Hippocampal formation (tissue), 2 donors: ENCODE results near the gene GPX2.

Experiments
- DNase-seq, 2 donors: peaks; one replicate each; lab custom pipeline; 2025; lab: John Stamatoyannopoulos, UW

The GPX2 gene

DNA sequence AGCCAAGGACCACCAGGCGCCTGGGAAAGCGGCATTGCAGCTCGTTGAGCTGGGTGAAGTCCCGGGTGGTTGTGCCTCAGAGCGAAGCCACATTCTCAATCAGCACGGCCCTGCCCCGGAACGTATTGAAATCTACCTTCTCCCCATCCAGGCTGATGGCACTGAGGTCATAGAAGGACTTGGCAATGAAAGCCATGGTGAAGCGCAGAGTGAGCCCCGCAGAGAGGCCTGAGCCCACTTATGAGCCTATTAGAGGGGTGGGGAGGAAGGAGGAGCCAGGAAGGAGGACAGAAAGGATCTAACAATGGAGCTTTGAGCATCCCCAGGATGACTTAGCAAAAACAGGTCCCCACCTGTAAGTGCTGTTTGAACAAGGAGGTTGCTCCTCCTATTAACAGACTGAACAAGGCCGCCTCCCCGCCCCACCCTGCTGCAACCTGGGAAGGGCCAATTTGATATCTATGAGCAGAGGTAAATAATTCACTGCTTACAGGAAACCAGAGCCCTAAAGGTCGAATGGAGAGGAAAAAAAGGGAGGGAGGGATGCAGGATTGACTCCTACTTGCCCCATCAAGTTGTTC, at the start of gene GPX2:
TSS of gene GPX2 (minus strand) at position 215 of the 581 bp plus-strand sequence. CDS start at position 196, 19 bp downstream.
- no peak for DNase-seq

DNA sequence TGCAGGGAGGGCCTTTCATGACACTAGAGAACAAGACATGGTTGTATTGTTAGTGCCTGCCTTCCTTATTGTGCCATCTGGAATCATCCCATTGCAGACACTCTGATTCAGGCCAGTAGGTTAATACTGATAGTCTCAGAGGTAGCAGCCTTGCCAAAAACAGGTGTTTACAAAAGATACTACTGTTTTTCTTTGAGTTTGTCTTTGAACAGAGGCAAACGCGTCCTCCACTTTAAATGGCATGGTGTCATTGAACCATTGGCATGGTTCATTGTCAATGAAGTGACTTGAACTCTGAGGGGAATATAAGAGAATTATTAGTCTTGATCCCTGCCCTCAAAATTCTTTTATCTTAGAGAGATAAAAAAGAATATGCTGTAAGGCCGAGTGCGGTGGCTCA, 48.4 kb upstream of the GPX2 start:
- DNase-seq: no peak

DNA sequence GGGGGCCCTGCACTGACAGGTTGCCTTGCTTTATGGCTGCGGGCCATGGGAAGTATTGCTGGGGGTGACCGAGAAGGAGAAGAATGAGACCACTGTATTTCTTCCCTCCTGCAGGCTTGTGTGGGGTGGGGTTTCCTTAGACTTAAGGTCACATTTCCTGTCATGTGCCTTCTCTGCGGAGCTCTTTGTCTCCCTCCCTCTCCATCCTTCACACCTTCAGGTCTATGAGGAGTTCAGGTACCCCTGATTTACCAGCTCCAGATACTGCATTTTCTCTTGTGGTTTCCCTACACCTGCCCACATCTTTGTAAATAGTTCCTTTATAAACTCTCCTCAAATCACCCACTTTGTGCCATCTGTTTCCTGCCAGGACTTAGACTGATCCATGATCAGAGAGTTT, 47.8 kb upstream of the GPX2 start:
- DNase-seq: no peak

DNA sequence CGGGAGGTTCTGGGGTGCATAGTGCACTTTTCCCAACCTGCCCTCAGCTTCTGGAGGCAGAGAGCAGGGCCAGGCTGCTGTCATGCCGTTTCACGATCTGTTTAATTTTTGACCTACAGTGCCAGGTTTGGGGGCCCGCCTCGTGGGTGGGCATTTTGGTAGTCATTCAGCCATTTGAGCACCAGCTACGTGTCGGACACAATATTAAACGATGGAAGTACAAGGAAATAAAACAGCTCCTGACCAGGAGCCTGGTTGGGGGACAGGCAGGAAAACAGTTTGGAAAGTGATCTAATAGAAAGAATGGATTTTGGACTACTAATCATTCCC, 44.9 kb upstream of the GPX2 start:
- no peak for DNase-seq

DNA sequence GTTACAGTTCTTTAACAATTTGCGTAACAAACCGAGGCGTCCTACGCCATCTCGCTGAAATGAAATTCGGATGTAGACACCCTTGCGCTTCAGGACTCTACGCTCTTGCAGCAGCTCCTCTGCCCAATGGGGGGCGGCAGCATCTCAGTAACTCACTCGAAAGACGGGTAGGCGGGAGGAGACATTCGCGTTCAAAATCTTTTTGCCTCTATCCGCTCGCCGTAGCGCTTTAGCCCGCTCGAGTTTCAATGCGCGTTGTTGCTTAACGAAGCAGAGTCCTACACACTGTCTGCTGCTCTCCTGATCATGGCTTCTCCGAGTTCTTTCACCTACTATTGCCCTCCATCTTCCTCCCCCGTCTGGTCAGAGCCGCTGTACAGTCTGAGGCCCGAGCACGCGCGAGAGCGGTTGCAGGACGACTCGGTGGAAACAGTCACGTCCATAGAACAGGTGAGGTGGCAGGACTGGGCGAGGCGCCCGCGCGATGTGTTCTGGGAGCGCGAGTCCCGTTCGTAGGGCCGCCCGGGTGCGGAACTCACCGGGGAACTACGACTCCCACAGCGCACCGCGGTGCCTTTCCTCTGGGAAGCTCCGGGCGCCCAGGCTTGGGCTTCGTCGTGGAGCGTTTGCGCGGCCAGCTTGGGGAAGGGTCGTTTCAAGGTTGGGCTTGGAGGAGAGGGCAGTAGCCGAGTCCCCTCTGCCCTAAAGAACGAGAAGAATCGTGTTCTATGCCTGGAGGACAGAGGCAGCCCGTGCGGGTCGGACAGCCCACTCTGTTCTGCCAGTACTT, 44.3 kb upstream of the GPX2 start, which contains the start of gene FNTB:
TSS of gene FNTB (plus strand) at position 248 of the 790 bp plus-strand sequence. CDS start at position 307, 59 bp downstream.
- DNase-seq: peak; percentile 96

DNA sequence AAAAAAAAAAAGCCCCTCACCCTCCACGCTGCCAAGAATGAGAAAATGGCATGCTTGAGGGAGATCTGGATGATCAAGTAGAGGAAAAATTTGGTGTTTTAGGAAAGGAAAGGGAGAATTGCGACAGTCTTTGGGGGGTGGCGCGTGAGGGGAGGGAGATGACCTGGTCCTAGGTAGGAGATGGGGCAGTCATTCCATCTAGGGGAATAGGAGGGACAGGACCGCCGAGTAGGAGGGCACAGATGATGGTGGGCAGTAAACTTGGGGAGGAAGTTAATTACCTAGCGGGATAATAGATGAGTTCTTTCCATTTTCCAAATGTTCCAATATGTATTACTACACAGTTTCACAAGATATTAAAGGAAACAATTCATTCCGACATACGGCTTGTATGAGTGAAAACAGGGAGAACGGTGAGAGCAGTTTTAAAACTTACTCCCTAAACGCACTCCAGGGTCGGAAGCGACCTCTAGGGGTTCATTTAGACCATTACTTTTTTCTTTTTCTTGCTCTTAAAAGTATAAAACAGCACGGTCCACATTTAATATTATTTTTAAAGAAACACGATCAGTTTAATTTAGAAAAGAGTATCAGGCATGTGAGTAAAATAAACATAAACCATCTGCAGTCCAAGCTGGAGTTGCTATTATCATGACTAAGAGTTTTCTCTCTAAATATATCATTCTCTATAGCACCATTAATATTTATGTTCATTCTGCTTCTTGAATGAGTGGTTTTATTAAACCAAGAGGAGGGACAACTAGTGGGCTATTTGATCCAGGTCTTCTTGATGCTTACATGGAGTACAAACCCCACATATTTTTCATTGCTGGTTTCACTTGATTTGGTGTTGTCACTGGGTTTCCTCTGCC, 41.1 kb upstream of the GPX2 start:
- DNase-seq: peak in 1 of 2 donors; percentile 51

DNA sequence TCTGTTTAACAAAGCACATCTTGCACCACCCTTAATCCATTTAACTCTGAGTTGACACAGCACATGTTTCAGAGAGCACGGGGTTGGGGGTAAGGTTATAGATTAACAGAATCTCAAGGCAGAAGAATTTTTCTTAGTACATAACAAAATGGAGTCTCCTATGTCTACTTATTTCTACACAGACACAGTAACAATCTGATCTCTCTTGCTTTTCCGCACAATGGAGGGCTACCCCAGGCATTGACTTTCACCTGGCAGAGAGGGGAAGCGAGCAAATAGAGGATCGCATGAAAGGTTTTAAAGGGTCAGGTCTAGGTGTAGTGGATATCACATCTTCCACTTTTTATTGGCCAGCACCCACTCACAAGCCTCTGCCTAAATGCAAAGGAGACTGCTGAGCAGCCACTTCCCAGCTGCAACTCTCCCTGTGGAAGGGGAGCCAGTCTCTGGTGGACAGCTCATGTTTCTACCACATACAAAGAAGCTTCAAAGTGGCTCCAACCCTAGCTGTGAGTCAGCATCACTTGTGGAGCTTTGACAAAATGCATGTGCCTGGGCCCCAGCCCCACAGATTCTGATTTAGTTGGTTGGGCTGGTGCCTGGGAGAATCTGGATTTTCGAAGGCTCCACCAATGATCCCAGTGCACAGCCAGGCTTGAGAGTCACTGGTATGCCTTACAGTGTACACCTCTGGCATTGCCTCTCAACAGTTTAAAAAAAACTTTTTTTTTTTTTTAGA, 37.0 kb upstream of the GPX2 start:
- no peak for DNase-seq

DNA sequence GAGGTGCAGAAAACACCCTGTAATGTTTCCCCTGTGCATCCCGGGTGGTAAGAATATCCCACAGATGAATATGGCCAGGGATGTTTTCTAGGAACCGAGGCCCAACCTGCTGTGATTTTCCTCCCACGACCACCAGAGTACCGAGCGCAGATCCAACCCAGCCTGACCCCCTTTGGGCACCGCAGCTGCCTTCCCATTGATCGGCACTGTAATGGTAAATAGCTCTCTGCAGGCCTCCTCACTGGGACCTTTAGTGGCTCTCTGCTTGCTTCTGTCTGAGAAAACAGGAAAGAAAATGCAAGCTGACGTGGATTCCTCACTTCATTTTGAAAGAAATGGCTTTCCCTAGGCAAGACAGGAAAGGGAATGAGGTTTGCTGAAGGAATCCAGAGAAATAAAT, 32.0 kb upstream of the GPX2 start:
- no peak for DNase-seq

DNA sequence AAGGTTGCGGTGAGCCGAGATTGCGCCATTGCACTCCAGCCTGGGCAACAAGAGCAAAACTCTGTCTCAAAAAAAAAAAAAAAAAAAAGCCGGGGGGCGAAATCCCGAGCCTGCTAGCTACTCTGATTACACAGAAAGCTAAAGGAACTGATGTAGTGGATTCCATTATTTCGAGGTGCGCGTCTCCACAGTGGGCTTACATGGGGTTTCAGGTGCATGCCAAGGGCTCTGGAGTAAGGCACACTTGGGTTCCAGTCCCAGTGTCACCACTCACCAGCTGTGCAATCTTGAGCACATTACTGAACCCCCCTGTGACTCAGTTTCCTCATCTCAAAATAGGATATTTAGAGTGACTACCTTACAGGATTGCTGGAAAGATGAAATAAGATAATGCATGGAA, 31.3 kb upstream of the GPX2 start:
- DNase-seq: no peak

DNA sequence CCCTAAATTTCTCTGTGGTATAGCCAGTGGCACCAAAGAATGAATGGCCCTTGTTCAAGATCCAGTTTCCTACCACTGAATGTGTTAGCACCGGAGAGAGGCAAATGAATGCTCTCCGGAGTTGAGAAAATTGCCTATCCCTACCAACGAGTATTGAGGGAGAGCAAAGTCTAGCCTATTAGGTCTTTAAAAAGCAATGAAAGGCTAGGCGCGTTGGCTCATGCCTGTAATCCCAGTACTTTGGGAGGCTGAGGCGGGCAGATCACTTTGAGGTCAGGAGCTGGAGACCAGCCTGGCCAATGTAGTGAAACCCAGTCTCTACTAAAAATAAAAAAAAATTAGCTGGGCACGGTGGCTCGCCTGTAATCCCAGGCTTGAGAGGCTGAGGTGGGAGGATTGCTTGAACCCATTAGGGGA, 30.5 kb upstream of the GPX2 start:
- DNase-seq: no peak

DNA sequence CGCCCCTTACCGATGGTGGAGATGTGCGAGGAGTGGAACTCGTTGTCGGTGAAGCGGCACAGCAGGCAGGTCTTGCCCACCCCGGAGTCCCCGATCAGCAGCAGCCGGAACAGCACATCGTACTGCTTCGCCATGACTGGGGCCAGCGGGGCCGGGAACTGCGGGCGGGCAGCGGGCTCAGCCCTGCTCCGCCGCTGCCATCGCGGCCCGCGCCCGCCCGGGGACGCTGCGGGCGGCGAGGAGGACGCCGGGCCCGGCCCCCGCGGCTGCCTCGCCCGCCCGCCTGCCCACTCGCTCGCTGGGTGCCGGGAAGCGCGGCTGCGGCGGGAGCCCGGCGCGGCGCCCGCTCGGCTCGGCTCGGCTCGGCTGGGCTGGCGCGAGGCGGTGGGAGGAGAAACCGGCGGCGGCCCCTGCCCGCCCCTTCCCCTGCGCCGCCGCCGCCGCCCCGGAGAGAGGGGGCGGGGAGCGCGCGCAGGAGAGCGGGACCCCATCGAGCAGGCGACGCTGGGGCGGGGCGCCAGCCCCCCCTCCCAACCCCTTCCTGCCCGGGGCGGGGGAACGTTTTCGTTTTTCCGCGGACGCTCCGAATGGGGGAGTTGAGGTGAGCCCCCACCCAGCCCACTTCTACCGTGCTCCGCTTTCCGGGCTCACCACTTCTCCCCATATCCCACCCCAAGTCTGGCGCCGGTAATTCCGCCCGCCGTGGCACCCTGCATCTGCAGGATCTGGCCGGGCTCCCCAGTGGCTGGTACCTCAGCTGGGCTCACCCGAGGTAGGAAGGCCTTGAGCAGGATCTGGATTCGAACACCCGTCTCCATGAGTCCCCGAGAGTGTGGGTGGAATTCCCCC, 29.6 kb upstream of the GPX2 start, which contains the start of gene RAB15:
TSS of gene RAB15 (minus strand) at position 394 of the 849 bp plus-strand sequence. CDS start at position 134, 260 bp downstream.
- no peak for DNase-seq

DNA sequence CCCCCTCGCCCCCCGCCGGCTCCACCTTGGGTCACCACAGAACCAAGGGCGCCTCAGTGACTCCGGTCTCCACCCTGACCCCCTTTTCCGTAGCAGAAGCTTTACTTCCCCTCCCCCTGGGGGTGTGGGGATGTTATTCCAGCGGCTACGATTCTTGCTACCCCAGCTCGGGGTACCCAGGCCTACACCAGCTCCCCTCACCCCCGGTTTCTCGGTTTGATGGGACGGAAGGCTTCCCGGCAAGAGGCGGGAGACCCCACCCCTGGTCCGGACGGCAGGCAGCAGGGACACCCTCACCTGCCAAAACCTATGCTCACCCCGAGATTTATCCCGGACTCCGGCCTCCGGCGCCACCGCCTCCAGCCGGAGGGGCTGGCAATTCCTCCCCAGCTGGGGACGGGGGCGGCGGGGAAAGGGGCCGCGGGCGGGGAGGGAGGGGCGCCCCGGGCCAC, 29.0 kb upstream of the GPX2 start:
- DNase-seq: no peak

DNA sequence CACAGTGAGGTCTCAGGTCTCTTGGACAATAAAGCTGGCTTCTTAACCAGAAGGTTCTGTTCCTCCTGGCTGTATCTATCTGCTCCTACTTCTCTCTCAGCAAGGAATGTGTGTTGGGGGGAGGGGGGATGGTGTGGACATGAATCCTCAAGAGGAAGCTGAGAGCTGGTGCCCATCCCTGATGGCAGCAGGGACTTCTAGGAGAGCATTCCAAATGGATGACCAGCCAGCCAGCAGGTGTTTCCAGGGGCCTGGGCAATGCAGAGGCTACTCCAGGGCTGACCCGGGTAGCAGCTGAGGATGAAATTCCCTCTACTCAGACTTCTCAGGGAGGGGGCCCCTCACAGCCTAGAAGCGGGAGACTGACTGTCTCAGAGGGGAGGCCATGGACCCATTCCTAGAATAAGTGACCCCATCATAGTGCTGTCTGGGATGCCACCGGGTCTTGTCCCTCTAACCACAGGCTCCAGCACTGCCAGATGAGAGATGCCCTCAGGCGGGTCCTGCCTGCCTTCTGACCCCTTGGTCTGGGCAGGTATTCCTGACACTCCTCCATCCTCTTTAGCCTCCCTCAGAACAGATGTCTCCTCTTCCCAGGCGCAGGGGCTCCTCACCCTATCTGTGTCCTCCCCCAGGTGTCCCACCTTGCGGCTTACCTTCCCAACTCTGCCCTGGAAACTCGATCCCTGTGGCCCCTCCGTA, 28.4 kb upstream of the GPX2 start:
- no peak for DNase-seq

DNA sequence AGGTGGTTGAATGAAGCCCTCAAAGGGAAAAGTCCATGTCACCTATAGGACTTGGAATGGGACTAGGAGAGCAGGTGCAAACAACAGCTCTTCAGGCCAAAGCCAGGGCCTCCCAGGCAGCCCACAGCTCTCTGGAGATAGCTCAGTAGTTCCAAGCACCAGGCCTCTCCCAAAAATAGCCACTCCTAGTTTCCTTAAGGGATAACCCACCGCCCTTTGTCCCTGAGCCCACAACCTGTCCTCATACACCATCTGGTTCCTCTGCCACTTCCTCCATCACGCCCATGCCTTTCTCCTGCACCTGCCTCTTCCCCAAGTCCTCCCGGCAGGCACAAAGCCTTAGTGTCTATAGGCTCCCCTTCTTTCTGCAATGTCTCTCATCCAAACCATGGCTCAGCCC, 27.5 kb upstream of the GPX2 start:
- DNase-seq: no peak

DNA sequence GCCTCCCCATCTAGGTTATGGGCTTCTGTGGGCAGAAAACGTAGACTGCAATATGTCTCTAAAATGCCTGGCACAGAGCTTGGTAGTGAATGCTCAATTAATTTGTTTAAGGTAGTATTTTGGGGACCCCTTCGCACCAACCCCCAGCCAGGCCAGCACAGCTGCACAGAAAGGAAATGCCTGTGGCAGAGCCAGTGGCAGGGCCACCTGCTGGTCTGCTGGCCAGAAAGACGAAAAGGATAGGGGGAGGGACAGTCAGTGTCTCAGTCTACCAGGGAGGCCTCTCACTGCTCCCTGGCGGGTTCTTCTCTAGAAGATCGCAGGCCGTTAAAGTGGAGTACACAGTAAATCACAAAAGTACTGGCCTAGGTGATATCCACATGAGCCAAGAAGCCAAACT, 26.1 kb upstream of the GPX2 start:
- DNase-seq: no peak

DNA sequence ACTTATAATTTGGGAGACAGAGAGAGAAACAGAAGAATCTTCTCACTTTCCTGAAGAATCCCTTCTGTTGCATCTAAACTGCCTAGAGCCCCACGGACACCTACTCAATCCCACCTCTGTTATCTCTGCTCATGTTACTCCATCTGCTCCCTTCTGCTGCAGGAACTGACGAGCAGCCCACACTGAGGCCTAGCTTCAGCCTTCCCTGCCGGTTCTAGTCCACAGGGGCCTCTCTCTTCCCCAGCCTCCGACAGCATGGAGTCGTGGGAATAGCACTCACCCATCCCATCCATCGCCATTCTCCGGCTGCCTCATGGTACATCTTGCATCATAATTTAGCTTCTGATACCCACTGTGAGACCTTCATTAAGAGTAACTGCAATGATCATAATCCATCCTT, 25.6 kb upstream of the GPX2 start:
- peak in 1 of 2 donors; percentile 41 for DNase-seq

DNA sequence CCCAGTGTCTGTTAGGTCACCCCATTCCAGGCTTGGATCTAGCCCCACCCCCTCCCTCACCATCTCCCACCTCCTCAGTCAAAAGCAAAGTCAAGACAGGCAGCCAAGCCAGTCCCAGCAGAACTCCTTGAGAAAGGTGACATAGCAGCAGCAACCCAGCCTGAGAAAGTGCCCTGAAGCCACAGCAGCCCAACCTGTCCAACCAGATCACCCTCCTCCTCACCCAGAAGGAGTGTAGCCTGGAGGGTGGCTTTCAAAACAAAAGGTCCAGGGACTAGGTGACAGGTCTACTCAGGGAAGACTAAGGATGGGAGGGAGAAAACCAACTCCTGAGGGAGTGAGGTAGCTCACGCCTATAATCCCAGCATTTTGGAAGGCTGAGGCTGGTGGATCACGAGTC, 24.4 kb upstream of the GPX2 start:
- DNase-seq: no peak

DNA sequence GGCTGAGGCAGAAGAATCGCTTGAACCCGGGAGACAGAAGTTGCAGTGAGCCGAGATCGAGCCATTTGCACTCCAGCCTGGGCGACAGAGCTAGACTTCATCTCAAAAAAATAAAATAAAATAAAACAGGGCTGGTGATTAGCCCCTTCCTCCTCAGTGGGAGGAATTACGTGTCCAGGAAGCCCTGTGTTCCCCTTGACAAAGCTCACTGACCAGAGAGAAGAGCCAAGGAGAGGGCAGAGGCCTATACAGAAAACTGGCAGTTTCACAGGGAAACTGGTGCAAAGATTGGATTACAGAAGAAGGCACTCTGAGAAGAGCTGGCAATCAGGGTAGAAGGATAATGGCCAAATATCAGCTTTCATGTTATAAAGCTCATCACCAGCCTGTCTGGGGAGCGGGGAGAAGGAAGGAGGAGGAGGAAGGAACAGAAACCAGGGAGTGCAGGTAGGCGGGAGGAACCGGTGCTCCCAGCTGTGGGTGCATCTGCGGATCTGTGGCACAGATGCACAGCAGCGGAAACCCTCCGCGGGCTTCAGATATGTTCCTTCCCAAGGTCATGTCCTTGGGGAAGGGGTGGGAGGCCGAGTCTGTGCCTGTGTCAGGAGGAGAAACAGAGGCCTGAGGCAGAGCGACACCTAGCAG, 22.9 kb upstream of the GPX2 start:
- no peak for DNase-seq

DNA sequence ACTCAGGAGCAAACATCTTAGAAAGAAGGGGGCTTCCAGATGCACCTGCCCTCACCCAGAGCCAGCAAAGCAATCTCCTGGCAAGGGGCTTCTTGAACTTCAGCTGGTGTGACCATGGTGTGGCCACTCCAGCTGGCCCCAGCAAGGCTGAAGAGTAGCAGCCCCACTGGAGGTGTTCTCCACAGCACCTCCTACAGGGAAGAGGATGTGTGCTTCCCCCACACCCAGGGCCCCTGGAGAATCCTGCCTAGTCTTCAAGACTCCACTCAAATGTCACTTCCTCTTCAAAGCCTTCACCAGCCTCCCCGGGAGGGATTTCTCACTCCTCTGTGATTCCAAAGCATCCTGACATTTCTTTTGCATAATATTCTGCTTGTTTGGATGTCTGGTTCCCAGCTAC, 21.1 kb upstream of the GPX2 start:
- DNase-seq: no peak
